ENCODE data around the gene TMEM207.
"Not testable (repeated sequence)": the region's sequence is repeated elsewhere in the genome, so short reads cannot be mapped to it uniquely, and the experiment has no call there.

The TMEM207 gene
- 0 to 0.33 (median 0) reads per million in 17 experiments for total RNA-seq

DNA sequence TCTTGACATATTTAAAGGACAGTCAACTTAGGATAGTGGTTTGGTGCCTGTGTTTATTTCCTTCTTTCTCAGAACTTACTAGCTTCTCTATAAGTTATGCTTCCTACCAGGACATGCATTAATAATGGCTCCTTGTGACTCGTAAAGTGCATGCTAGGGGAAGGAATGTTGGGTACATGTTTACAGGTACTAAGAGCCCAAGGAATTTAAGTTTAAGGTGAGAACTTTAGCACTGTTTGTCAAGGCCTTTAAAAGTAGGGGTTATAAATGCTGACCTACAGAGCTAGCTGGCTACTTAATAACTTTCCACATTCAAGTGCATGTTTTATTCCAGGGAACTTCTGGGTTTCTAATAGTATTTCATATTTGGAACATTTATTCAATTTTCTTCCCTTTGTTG lies at the start of gene TMEM207:
TSS of gene TMEM207 (minus strand) at position 101 of the 400 bp plus-strand sequence. CDS start at position 9, 92 bp downstream.
- DNase-seq = no peak

DNA sequence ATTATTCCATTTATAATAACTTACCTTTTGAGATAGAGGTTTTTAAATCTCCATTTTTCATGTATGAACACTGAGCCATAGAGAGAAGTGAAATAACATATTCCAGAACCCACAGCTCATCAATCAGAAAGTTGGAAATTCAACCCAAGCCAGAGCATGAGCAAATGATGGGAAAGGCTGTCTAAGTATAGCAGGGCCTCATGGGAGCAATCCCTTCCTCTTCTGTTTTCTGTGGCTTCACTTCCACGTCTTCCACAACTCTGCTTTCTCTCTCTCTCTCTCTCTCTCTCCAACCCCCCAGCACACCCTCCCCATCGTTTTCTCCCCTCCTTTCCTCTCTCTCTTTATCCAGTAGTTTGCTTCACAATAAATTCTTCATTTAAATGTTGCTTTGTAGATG lies 49.4 kb upstream of the TMEM207 start:
- DNase-seq = no peak

DNA sequence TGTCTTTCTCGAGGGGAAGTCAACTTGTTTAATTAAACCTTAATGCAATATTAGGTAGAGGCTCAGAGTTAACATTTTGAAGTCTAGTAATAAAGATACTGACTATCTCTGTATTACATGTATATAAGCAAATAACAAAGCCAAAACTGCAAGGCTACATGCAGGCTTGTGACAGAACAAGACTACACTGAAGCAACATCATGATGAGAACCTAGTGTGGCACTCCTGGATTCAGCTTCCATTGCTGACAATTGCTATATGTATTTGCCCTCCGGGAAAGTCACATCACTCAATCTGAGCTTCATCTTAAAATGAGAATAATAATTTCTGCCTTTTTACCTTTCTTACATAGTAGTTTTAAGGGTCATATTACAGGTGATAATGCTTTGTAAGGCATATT lies 48.6 kb upstream of the TMEM207 start:
- no peak for DNase-seq

DNA sequence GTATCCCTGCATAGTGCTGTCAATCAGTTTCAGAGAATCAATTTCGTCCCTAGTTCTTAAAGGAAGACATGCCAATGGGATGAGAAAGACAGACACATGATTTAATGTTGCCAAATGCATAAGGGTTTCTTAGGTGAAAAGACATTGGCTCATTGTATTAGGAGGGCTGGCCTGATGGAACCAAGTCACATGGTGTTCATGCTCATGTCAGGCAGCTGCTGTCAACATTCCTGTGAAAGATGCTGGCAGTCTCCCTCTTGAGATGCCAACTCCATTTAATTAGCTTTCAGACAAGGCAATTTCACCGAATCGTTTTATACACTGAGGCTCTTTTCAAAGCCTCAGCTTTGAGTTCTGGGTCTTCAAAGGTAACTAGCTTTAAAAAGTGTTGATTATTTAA lies 48.1 kb upstream of the TMEM207 start:
- DNase-seq = no peak

DNA sequence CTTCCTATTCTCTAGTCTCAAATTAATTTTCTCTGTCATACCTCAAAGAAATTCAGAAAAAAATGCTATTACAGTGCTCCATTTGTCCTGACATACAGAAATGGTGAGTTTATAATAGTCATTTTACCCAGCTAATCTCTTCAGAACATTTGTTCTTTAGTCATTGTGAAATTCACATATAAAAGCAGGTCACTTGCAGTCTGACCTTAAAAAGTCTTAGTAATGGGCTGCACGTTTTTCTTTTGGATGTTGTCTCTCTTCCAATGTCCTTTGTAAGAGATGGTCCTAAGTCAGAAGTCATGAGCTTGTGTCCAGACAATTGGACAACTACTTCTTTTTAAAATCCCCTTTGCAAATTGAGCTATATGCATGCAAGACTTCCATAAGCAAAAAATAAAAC lies 47.2 kb upstream of the TMEM207 start:
- no peak for DNase-seq

DNA sequence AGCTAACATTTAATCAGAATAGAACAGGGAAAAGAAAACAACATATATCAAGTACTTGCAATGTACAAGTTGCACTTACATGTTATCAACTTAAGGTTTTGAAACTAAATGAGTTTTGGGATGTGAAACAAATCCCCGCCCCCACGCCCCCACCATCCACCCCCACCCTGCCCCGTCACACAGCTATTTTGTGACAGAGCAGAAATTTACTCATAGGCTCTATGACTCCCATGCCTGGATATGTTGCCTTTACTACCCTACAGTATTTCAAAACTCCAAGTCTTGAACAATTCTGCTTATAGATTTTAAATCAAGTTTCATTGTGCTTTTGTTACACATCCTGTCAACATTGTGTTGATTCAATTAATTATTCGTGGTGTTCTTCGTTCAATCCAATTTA lies 46.1 kb upstream of the TMEM207 start:
- peak; percentile 43 to 85 (median 71) for DNase-seq

DNA sequence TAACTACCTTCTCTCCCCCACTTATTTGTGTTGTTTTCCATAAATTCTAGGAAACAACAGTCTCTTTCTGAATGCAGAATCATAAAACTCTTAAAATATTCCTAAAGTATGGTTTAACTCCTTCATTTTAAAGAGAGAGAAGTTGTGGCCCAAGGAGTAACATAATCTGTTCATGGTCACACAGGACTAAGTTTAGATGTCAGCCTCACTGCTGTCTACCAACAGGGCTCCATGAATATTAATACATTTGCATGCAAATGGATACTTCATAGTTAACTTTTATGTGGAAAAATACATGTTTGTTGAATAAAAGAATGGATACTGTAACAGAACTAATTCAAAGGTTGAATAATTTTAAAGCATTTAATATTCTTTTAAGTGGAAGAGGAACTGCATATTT lies 45.7 kb upstream of the TMEM207 start:
- no peak for DNase-seq

DNA sequence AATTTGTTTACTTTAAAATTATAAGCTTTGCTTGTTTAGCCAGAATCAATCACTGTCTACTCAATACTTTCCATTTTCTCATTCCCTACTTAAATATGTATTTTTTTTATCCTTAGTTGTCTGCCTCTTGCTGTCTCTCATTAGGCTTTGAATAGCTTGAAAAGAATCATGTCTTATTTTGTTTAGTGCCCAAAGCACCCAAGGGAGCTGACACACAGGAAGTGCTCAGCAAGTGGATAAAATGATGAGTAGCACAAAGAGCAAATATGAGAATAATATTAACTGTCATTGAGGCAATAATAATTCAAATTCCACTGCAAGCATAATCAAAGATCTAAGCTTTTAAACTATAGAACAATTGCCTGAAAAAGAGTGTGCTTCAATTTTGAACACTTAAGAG lies 45.2 kb upstream of the TMEM207 start:
- no peak for DNase-seq

DNA sequence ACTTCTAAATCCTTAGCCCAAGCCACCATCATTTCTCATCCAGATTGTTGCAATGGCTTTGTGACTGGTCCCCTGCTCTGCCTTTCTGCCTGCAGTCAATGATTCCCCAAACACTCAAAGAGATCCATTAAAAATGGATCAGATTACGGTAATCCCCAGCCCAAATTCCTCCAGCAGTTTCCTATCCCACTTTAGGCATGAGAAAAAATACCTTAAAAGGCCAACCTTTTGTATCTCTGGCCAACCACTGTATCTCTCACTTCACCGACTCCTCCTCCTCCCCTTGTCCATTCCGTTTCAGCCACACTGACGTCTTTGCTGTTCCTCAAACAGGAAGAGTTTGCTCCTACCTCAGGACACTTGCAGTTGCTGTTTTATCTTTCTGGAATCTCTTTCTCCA lies 43.3 kb upstream of the TMEM207 start:
- DNase-seq = no peak

DNA sequence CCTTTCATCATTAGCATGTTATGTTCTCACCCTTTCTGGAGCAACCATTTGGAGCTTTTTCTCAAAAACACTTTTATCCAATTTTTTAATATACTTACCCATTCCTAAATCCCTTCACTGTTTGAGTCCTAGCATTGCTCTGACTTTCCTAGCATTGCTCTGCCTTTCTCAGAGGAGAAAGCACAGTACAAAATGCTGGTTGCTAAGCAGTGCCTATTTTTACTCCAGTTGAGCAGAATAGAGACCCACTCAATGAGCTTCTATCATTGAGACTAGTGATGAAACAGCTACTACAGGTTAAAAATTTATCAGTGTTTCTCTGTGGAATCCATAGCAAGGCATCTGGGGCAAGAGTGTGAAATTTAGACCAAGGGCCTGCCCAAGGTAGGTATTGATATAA lies 42.4 kb upstream of the TMEM207 start:
- DNase-seq = no peak

DNA sequence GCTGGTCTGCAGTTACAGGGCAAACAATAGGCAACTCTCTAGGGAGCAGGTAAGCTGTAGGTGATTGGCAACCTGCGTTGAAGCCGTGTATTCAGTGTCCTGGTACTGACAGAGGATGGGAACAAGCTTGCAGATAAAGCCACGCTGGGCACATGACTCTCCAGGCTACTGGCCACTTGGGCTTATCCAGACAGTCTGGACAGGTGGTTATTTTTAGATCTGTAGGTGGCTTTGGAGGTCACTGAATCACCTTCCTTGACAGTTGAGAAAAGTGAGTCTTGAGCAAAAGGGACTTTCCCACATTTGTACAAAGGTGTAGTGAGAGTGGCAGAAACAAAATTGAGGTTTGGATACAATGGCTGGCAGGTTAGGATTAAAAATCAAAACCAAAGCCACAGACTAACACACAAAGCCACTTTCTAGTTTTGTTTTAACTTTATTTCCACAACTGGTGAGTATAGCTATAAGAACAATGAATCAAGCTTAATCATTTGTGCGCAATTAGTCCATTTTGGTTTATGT lies 41.9 kb upstream of the TMEM207 start:
- no peak for DNase-seq

DNA sequence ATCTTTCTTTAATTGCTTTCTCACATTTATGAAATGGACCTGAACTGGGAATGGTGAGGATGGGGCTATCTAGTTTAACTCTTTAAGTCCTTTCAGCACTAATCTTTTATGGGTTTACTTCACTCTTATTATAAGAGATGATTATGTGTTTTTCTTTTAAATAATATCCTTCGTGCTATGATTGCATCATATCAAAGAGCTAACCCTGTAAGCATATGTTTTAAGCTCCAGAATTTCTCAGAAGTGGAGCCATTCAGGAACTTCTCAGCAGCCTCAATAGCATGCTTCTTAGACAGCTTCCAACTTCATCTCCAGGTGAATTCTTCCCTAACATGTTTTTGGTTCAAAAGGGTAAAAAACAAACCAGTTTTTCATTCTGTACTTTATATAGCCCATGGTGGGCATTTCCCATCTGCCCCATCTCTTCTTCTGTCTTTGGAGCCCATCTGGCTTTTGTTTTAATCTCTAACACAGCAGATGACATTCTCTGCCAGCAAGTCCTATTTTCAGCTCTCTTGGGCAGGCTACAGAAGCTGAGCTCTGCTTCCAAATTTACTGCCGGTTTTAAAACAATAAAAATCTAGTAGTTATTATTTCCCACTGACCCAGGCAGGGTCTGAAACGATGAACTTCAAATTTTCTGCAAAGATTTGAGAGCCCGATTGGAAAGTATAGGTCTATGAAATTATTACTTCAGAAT lies 37.4 kb upstream of the TMEM207 start:
- no peak for DNase-seq

DNA sequence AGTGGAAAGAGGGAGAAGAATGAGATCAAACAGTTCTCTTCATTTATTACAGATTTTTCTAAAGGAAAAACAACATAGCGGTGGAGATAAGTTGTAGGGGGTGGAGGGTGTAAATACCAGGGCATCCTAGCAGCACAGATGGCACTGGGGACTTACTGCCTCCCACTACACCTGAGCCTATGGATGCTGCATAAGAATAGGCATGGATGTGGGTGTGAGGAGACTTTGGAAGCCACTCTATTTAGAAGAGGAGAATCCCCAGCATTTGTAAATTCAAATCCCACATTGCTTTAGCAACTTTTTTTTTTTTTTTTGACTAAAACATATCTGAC lies 36.8 kb upstream of the TMEM207 start:
- no peak for DNase-seq

DNA sequence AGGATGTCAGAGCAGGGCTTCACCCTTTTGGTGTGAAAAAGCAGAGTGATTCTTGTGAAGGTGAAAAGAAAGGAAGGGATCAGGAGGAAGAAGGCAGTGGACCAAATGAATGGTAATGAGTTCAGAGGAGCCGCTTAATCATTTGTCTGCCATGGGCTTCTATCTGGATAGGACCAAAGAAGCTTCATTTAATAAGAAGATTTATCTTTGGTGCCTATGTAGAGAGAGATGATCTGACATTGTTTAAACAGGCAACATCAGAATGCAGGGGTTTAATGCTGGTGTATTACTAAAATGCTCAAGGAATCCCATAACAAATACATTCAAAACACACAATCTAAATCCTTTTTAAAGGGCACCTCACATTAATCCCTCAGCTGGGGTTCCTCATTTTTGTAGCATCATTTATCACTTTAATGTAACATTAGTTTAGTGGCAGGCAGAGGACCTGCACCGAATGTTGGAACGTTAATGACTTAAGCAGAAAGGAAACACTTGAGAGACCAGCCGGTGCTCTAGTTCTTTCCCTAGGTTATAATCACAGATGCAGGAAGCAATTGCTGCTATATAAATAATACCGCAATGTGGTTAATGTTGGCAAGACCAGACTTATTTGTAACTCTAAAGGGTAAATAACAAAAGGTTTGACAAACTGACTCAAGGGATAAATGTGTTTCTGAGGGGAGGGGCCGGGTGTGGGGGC lies 36.3 kb upstream of the TMEM207 start:
- DNase-seq = no peak

DNA sequence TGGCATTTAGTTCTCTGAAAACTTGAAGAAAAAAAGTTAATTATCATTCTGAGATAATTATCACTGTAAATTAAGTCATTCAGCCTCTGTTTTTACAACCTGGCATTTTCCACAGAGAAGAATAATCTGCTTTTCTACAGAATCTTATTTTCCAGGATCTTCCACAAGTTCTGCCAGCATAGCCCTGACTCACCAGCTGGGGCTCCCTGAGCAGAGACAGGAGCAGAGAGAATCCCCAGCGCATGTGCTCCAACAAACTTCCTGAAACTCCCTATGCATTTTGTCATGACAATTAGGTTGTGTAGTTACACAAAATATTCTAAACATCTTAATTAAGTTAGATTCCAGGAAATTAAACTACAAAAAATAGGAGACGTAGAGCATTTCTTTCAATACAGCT lies 32.1 kb upstream of the TMEM207 start:
- DNase-seq = no peak

DNA sequence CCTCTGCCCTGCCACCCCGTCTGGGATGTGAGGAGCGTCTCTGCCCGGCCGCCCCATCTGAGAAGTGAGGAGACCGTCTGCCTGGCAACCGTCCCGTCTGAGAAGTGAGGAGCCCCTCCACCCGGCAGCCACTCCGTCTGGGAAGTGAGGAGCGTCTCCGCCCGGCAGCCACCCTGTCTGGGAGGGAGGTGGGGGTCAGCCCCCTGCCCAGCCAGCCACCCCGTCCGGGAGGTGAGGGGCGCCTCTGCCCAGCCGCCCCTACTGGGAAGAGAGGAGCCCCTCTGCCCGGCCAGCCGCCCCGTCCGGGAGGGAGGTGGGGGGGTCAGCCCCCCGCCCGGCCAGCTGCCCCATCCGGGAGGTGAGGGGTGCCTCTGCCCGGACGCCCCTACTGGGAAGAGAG lies 23.6 kb upstream of the TMEM207 start:
- not testable (repeated sequence) for DNase-seq

DNA sequence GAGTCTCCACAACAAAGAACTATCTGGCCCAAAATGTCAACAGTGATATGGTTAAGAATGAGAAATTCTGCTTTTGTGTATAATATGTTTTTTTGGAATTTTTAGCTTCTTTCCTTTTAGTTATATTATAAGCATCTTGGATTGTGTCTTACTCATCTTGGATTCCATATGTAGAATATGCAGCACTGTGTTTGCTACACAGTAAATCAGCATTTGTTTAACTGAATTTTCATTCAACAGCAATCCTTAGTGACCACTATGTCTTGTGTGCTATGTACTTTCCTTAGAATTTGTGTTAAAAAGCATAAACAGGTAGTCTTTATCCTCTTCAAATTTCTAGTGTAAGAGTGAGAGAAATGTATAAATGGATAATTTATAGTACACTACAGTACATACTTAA lies 18.2 kb upstream of the TMEM207 start:
- DNase-seq = no peak

DNA sequence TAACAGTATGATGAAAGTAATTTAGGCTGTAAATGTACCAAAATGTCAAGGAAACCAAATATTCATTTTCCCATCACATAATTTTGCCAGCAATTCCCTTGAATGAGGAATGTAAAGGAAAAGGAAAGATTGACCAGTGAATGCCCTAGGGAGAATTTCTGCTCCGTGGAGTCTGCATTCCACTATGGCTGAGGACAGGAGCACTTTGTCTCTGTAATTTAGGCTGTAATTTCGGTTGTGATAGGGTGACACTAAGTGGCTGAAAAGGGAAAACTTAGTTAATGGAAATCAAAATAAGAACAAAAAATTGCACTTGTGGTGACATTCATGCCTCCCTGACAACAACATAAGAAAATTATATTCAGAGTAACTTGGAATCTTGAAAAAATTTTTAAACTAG lies 8.3 kb upstream of the TMEM207 start:
- DNase-seq = no peak

DNA sequence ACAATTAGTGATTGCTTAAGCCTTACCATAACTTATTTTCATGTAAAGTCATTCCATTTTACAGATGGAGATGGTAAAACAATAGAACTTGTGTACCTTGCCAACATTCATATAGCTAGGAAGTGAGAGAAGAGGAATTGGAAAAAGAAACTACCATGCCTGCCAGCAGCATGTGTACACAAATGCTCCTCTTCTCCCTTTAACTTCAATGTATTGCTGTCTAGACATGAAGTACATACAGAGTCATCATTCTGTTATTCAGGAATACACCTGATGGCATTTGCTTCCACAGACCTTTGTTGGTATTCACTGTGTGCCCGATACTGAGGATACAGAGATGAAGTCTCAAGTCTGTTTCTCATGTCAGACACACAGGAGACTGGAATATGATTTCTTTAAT lies 7.1 kb upstream of the TMEM207 start:
- DNase-seq = no peak

DNA sequence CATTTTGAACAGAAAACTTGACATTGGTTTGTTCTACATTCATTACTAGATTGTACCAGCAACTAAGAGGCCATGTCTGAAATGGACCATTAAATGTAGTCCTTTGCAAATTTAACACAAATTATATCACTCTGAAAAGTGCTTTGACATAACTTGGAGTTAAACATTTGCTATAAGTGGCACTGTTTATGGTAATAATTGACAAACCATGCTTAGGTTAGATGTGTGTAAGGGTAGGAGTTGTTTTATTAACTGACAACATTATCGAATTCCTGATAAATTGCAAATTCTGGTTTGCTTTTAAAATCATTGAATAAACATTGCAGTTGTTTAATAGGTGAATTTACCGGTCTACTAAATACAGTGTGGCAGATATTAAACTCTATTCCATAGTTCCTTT lies 6.1 kb upstream of the TMEM207 start:
- DNase-seq = no peak

DNA sequence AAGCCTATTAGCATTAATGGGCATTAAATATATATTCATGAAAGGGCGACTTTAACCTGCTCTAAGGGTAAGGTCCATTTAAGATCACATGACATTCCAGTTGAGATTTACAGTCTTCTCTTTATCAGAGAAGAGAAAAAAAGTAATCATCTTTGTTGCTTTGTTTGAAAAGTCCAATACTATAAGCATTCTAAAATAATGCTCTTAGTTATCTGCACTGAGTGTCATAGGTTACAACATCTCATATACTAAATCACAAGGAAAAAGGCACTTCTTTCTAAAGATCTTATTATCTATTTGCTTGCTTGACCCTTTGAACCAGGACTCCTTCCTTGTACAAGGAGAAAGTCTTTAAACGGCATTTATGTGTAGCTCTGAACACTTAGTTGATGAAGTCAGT lies 1.4 kb downstream of the TMEM207 start:
- DNase-seq = no peak

DNA sequence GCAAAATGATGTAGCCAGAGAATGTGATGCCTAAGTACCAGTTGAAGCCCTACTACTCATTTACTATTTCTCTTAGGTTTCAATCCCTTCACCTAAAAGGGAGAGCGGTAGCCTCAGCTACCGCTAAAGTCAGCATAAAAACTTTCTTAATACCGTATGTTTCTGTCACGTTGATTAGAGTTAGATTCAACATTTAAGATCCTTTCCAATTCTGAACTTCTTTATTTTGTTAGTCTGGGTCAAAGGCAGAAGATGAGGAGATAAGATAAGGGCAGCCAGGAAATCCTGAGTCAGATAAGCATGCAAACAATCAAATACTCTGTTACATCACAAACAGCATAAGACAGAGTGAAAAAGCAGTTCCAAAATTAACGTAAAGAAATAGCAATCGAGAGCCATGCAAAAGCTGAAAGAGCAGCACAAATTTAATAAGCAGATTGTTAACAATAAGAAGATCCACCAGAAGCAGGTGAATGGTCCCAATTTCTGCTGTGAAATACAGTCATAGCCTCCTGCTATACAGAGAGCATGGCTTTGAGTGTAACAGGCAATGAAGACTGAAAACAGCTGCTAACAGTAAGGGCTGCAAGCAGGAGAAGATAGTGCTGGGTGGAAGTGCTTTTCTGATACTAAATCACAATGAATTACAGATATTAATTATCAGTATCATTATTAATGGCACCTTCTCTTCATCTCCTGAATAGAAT lies 3.0 kb downstream of the TMEM207 start:
- no peak for DNase-seq

DNA sequence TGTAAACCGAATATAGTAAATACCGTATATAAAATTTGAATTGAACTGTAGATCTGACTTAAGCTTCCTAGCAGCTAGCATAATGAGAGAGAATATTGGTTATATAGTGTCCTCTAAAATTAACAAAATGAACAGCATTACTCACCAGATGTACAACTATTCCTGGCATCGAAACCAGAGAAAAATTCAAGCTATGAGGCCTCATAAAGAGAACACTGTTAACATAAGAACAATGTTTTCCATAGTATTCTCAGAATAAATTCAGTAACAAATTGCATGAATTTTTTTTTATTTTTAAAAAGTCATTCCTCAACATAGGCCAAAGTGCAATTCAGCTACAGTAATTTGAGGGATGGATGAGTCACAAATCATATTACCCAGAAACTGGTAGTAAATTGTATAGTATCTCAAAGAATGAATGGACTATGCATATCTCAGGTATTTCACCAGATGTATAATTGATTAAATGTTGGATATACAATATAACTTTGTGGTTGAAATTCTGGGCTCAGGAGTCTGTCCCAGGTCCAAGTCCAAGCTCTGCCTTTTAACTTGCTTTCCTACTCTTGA lies 5.0 kb downstream of the TMEM207 start:
- no peak for DNase-seq
